Limb (tissue), 2 donors: ENCODE results near the gene P2RX3.
"Not testable (repeated sequence)": the region's sequence is repeated elsewhere in the genome, so short reads cannot be mapped to it uniquely, and the experiment has no call there.

Experiments
- DNase-seq, 2 donors: peaks; one replicate each; pipeline ENCODE4 v3.0.0-alpha.2; 2016; ENCODE audit errors: extremely low spot score in 2 of 2

P2RX3 gene

GRCh38 chr11:57396744-57397143 lies 58.6 kb downstream of the P2RX3 start:
- no peak for DNase-seq

- DNase-seq, result no peak
Measured at GRCh38 chr11:57397394-57397990, 59.3 kb downstream of the P2RX3 start.

GRCh38 chr11:57399221-57399620 lies 61.1 kb downstream of the P2RX3 start:
- DNase-seq, result no peak

- DNase-seq, result no peak
Measured at GRCh38 chr11:57399972-57400578, 61.9 kb downstream of the P2RX3 start.

GRCh38 chr11:57402188-57403002 lies 64.2 kb downstream of the P2RX3 start:
- no peak for DNase-seq

- not testable (repeated sequence) for DNase-seq
Measured at GRCh38 chr11:57403003-57403801, 65.0 kb downstream of the P2RX3 start.

GRCh38 chr11:57403802-57404147 lies 65.6 kb downstream of the P2RX3 start:
- DNase-seq, result no peak

- no peak for DNase-seq
Measured at GRCh38 chr11:57405271-57405860, 67.2 kb downstream of the P2RX3 start.

GRCh38 chr11:57406337-57406904 lies 68.3 kb downstream of the P2RX3 start:
- no peak for DNase-seq

GRCh38 chr11:57407010-57407920 lies 69.1 kb downstream of the P2RX3 start:
- DNase-seq, result no peak

- DNase-seq, result no peak
Measured at GRCh38 chr11:57407941-57408475, 69.9 kb downstream of the P2RX3 start.

GRCh38 chr11:57408771-57409170 lies 70.6 kb downstream of the P2RX3 start:
- DNase-seq, result no peak

GRCh38 chr11:57409321-57410100 lies 71.4 kb downstream of the P2RX3 start:
- no peak for DNase-seq

- DNase-seq, result no peak
Measured at GRCh38 chr11:57410287-57410686, 72.1 kb downstream of the P2RX3 start.

- DNase-seq, result no peak
Measured at GRCh38 chr11:57413681-57414080, 75.5 kb downstream of the P2RX3 start.

- DNase-seq, result no peak
Measured at GRCh38 chr11:57414612-57415212, 76.6 kb downstream of the P2RX3 start.

- DNase-seq, result no peak
Measured at GRCh38 chr11:57416436-57416835, 78.3 kb downstream of the P2RX3 start.

- no peak for DNase-seq
Measured at GRCh38 chr11:57417056-57417455, 78.9 kb downstream of the P2RX3 start.

GRCh38 chr11:57418131-57418530 lies 80.0 kb downstream of the P2RX3 start:
- no peak for DNase-seq
